Neural cell (in vitro differentiated cells): Measurements from ENCODE around the gene GSK3B. TPM values are rescaled to one million over a fixed set of nuclear protein-coding genes. Genes with fewer than 3 reads are reported as not detected.

ENCODE experiments used
- H2AFZ ChIP-seq: fragments of 200-600, 300-800 bp; sonication (generic), shearing (Covaris generic); 2 replicates; pipeline ENCODE4 v1.6.0; 2014; ENCODE audit warnings: low read depth, mild to moderate bottlenecking, antibody characterized with exemption, low read length, moderate library complexity
- H3F3A ChIP-seq: fragments of 200-600 bp; shearing (Covaris generic); 2 replicates; pipeline ENCODE4 v1.6.1; 2016; ENCODE audit warnings: mild to moderate bottlenecking, moderate library complexity, mixed read lengths, antibody characterized with exemption, low read length; ENCODE audit not compliant: insufficient read depth, poor library complexity, severe bottlenecking
- H3K27ac ChIP-seq: fragments of 200-600, 300-800 bp; sonication (generic), shearing (Covaris generic); 2 replicates; pipeline ENCODE4 v1.5.1; 2014; ENCODE audit warnings: mild to moderate bottlenecking, low read length, moderate library complexity
- H3K27me3 ChIP-seq: fragments of 300-800, 200-600 bp; sonication (generic), shearing (Covaris generic); 2 replicates; pipeline ENCODE4 v1.6.0; 2014; ENCODE audit warnings: mild to moderate bottlenecking, low read depth, low read length, moderate library complexity; ENCODE audit not compliant: insufficient read depth
- H3K36me3 ChIP-seq: fragments of 300-800, 200-600 bp; sonication (generic), shearing (Covaris generic); 2 replicates; pipeline ENCODE4 v1.5.1; 2014; ENCODE audit warnings: mild to moderate bottlenecking, antibody characterized with exemption, low read length, moderate library complexity; ENCODE audit not compliant: insufficient read depth
- H3K4me2 ChIP-seq: fragments of 300-800, 200-600 bp; sonication (generic), shearing (Covaris generic); 2 replicates; pipeline ENCODE4 v1.6.0; 2014; ENCODE audit warnings: mild to moderate bottlenecking, low read length
- H3K4me3 ChIP-seq: fragments of 300-800, 200-600 bp; sonication (generic), shearing (Covaris generic); 2 replicates; pipeline ENCODE4 v1.5.1; 2014; ENCODE audit warnings: mild to moderate bottlenecking, low read length, moderate library complexity
- H3K79me2 ChIP-seq: fragments of 200-600 bp; shearing (Covaris generic); replicated peaks from 2 replicates; pipeline ENCODE4 v1.6.0; 2014; ENCODE audit warnings: mild to moderate bottlenecking, low read length, moderate library complexity; ENCODE audit not compliant: insufficient read depth
- H3K9ac ChIP-seq: fragments of 300-800, 200-600 bp; sonication (generic), shearing (Covaris generic); 2 replicates; pipeline ENCODE4 v1.6.1; 2016; ENCODE audit warnings: mild to moderate bottlenecking, low read length, mixed read lengths
- H3K9me2 ChIP-seq: fragments of 200-600 bp; shearing (Covaris generic); 2 replicates; pipeline ENCODE4 v1.6.1; 2016; ENCODE audit warnings: mild to moderate bottlenecking, low read length, mixed read lengths; ENCODE audit not compliant: insufficient read depth
- H3K9me3 ChIP-seq: fragments of 200-600, 300-800 bp; sonication (generic), shearing (Covaris generic); 2 replicates; pipeline ENCODE4 v1.6.1; 2016; ENCODE audit warnings: mild to moderate bottlenecking, mixed run types, low read length, moderate library complexity, mixed read lengths
- H4K20me1 ChIP-seq: fragments of 200-600 bp; shearing (Covaris generic); 2 replicates; pipeline ENCODE4 v1.6.1; 2016; ENCODE audit warnings: mild to moderate bottlenecking, mixed run types; ENCODE audit not compliant: insufficient read depth
- CTCF ChIP-seq: fragments of 450-650 bp; IDR thresholded peaks from 2 replicates; pipeline ENCODE4 v1.5.1; 2014; ENCODE audit warnings: antibody characterized with exemption, mild to moderate bottlenecking, moderate library complexity; ENCODE audit not compliant: poor library complexity, severe bottlenecking
- EP300 ChIP-seq: fragments of 450-650 bp; conservative IDR thresholded peaks from 2 replicates; pipeline ENCODE4 v1.6.1; 2014; ENCODE audit warnings: antibody characterized with exemption, mild to moderate bottlenecking, moderate library complexity; ENCODE audit not compliant: poor library complexity, severe bottlenecking
- EZH2 ChIP-seq: fragments of 200-600, 300-800 bp; shearing (Covaris generic), sonication (generic); IDR thresholded peaks from 2 replicates; pipeline ENCODE4 v1.6.1; 2014; ENCODE audit warnings: antibody characterized with exemption, low read length, borderline replicate concordance, mild to moderate bottlenecking; ENCODE audit not compliant: insufficient read depth, poor library complexity, severe bottlenecking
- MXI1 ChIP-seq: fragments of 450-650 bp; conservative IDR thresholded peaks from 2 replicates; pipeline ENCODE4 v1.6.1; 2014; ENCODE audit warnings: antibody characterized with exemption, mild to moderate bottlenecking; ENCODE audit not compliant: poor library complexity, severe bottlenecking
- POLR2AphosphoS5 ChIP-seq: IDR thresholded peaks from 2 replicates; pipeline ENCODE4 v1.6.1; 2012
- RAD21 ChIP-seq: fragments of 450-650 bp; conservative IDR thresholded peaks from 2 replicates; pipeline ENCODE4 v1.6.1; 2014; ENCODE audit warnings: antibody characterized with exemption, mild to moderate bottlenecking, moderate library complexity
- REST ChIP-seq: IDR thresholded peaks from 2 replicates; pipeline ENCODE4 v1.6.1; 2012; ENCODE audit warnings: borderline replicate concordance
- SMC3 ChIP-seq: fragments of 450-650 bp; conservative IDR thresholded peaks from 2 replicates; pipeline ENCODE4 v1.6.1; 2014; ENCODE audit warnings: antibody characterized with exemption, mild to moderate bottlenecking, moderate library complexity; ENCODE audit not compliant: poor library complexity
- TAF1 ChIP-seq: IDR thresholded peaks from 2 replicates; pipeline ENCODE4 v1.6.1; 2012; ENCODE audit warnings: low read depth
- polyA plus RNA-seq: library from polyadenylated mRNA; depleted of rRNA; stranded (reverse); fragments of >200 nt; gene quantifications from 2 replicates; pipeline ENCODE4 v1.2.3, GENCODE V29; 2014

The GSK3B gene
- polyA plus RNA-seq, 1 donor from 2014 or later, result 48.5 TPM

- no peak overlapping the region for H3K4me2 ChIP-seq
- no peak overlapping the region for H3K4me3 ChIP-seq
- no peak overlapping the region for H3K9ac ChIP-seq
- H3K27ac ChIP-seq, result no peak overlapping the region
- H4K20me1 ChIP-seq, result no peaks in the 10 kb centered on the region
- no peaks in the 10 kb centered on the region for H3K36me3 ChIP-seq
- no peaks in the 10 kb centered on the region for H3K27me3 ChIP-seq
- H3K9me2 ChIP-seq, result no peaks in the 10 kb centered on the region
- no peak overlapping the region for H2AFZ ChIP-seq
- no peaks in the 10 kb centered on the region for H3F3A ChIP-seq
- H3K79me2 ChIP-seq, result no peaks in the 10 kb centered on the region
- no peaks in the 10 kb centered on the region for H3K9me3 ChIP-seq
- TF ChIP-seq REST, result no peak
- no peak for TF ChIP-seq TAF1
- TF ChIP-seq EZH2, result no peak
- no peak for TF ChIP-seq EP300
- TF ChIP-seq CTCF, result no peak
- TF ChIP-seq POLR2AphosphoS5, result no peak
- TF ChIP-seq SMC3, result no peak
- no peak for TF ChIP-seq MXI1
- TF ChIP-seq RAD21, result no peak
These were observed 220.6 kb downstream of the GSK3B start for GRCh38 chr3:119873646-119874045.

GRCh38 chr3:119872773-119873172 lies 221.5 kb downstream of the GSK3B start:
- H3K9me2 ChIP-seq, result no peaks in the 10 kb centered on the region

GRCh38 chr3:119871571-119871970 lies 222.7 kb downstream of the GSK3B start:
- no peaks in the 10 kb centered on the region for H3K9me3 ChIP-seq
- H3K4me2 ChIP-seq, result no peak overlapping the region
- H3K36me3 ChIP-seq, result peaks cover under 1% of the 10 kb centered on the region
- no peaks in the 10 kb centered on the region for H3F3A ChIP-seq
- H3K79me2 ChIP-seq, result no peaks in the 10 kb centered on the region
- H4K20me1 ChIP-seq, result no peaks in the 10 kb centered on the region
- H3K9ac ChIP-seq, result no peak overlapping the region
- no peaks in the 10 kb centered on the region for H3K9me2 ChIP-seq
- H2AFZ ChIP-seq, result no peak overlapping the region
- H3K4me3 ChIP-seq, result no peak overlapping the region
- H3K27ac ChIP-seq, result no peak overlapping the region
- no peaks in the 10 kb centered on the region for H3K27me3 ChIP-seq
- TF ChIP-seq CTCF (no peak), EP300 (no peak), RAD21 (no peak), POLR2AphosphoS5 (no peak), SMC3 (no peak), MXI1 (no peak), REST (no peak), TAF1 (no peak), EZH2 (no peak)

More at GRCh38 chr3:119872773-119873172, 221.5 kb downstream of the GSK3B start:
- H2AFZ ChIP-seq, result no peak overlapping the region
- no peak overlapping the region for H3K4me3 ChIP-seq
- no peak for TF ChIP-seq POLR2AphosphoS5
- no peak for TF ChIP-seq EP300
- no peaks in the 10 kb centered on the region for H3K79me2 ChIP-seq
- no peak overlapping the region for H3K9ac ChIP-seq
- H3K27me3 ChIP-seq, result no peaks in the 10 kb centered on the region
- no peak overlapping the region for H3K27ac ChIP-seq
- H4K20me1 ChIP-seq, result no peaks in the 10 kb centered on the region
- no peaks in the 10 kb centered on the region for H3F3A ChIP-seq
- no peaks in the 10 kb centered on the region for H3K36me3 ChIP-seq
- no peaks in the 10 kb centered on the region for H3K9me3 ChIP-seq
- H3K4me2 ChIP-seq, result no peak overlapping the region
